OCI-LY1 (cell line): ENCODE data around the gene ABLIM2.

Experiments
- H2AFZ ChIP-seq: fragments of 200-600 bp; sonication (generic), shearing (Covaris generic); 2 replicates; pipeline ENCODE4 v1.6.0; 2014; ENCODE audit warnings: antibody characterized with exemption, mild to moderate bottlenecking, low read length
- H3F3A ChIP-seq: fragments of 200-600 bp; sonication (generic), shearing (Covaris generic); 2 replicates; pipeline ENCODE4 v1.6.0; 2014; ENCODE audit warnings: mild to moderate bottlenecking, antibody characterized with exemption, low read length, moderate library complexity; ENCODE audit not compliant: insufficient read depth
- H3K27ac ChIP-seq: fragments of 200-600 bp; sonication (generic); 2 replicates; pipeline ENCODE4 v1.5.1; 2014; ENCODE audit warnings: low read length, mixed run types, mild to moderate bottlenecking, low read depth; ENCODE audit not compliant: poor library complexity, severe bottlenecking
- H3K27me3 ChIP-seq: fragments of 200-600 bp; sonication (generic); 2 replicates; pipeline ENCODE4 v1.6.0; 2014; ENCODE audit warnings: antibody characterized with exemption, mild to moderate bottlenecking, low read length, moderate library complexity; ENCODE audit not compliant: insufficient read depth
- H3K36me3 ChIP-seq: fragments of 200-600 bp; sonication (generic); 2 replicates; pipeline ENCODE4 v1.6.1; 2014; ENCODE audit warnings: mild to moderate bottlenecking, antibody characterized with exemption, low read length, moderate library complexity, mixed read lengths; ENCODE audit not compliant: insufficient read depth
- H3K4me1 ChIP-seq: fragments of 200-600 bp; sonication (generic); 2 replicates; pipeline ENCODE4 v1.5.1; 2014; ENCODE audit warnings: mild to moderate bottlenecking, low read length, moderate library complexity; ENCODE audit not compliant: insufficient read depth, severe bottlenecking
- H3K4me2 ChIP-seq: fragments of 200-600 bp; sonication (generic), shearing (Covaris generic); 2 replicates; pipeline ENCODE4 v1.6.1; 2014; ENCODE audit warnings: low read length
- H3K4me3 ChIP-seq: fragments of 200-600 bp; sonication (generic); 2 replicates; pipeline ENCODE4 v1.5.1; 2014; ENCODE audit warnings: low read length, low read depth, mild to moderate bottlenecking, mixed read lengths; ENCODE audit not compliant: poor library complexity, severe bottlenecking
- H3K79me2 ChIP-seq: fragments of 200-600 bp; shearing (Covaris generic); 2 replicates; pipeline ENCODE4 v1.6.1; 2016; ENCODE audit warnings: mixed run types, low read length, mixed read lengths; ENCODE audit not compliant: insufficient read depth
- H3K9ac ChIP-seq: fragments of 200-600 bp; sonication (generic), shearing (Covaris generic); 2 replicates; pipeline ENCODE4 v1.6.1; 2014; ENCODE audit warnings: mild to moderate bottlenecking, low read length, mixed read lengths
- H3K9me2 ChIP-seq: fragments of 200-600 bp; sonication (generic), shearing (Covaris generic); 2 replicates; pipeline ENCODE4 v1.6.1; 2014; ENCODE audit warnings: low read depth, mild to moderate bottlenecking, low read length, mixed read lengths
- H3K9me3 ChIP-seq: fragments of 200-600 bp; shearing (Covaris generic); 2 replicates; pipeline ENCODE4 v1.6.1; 2014; ENCODE audit warnings: low read length, mixed read lengths
- H4K20me1 ChIP-seq: fragments of 200-600 bp; sonication (generic), shearing (Covaris generic); 2 replicates; pipeline ENCODE4 v1.6.0; 2016; ENCODE audit warnings: mild to moderate bottlenecking, low read length; ENCODE audit not compliant: insufficient read depth
- EZH2 ChIP-seq: fragments of 200-600 bp; sonication (generic), shearing (Covaris generic); IDR thresholded peaks from 2 replicates; pipeline ENCODE4 v1.8.0; 2017; ENCODE audit warnings: borderline replicate concordance, mixed run types, mild to moderate bottlenecking, antibody characterized with exemption, low read length, moderate library complexity, mixed read lengths
- TF ChIP-seq, protein P1 (sequence below): fragments of 200-600 bp; sonication (generic), shearing (Covaris generic); IDR thresholded peaks from 2 replicates; pipeline ENCODE4 v1.5.1; 2017; ENCODE audit warnings: mild to moderate bottlenecking, antibody characterized with exemption, low read length, moderate library complexity, mixed read lengths

ABLIM2 gene

DNA sequence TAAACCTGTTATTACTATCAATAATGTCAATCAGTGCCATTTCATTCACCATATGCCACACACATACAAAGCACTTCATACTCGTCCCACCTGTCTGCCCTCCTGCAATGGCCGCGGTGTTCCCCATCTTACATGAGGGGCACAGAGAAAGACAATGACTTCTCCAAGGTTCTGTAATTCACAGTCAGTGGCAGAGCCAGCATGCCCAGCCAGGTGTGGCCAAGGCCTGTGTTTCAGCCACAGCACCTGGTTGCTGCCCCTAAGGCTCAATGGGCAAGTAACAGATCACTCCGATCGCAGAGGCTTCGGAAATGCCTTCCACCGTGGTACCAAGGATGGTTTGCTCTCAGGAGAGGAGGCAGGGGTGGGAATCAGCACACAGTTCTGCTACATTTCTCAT is 229.9 kb downstream of the ABLIM2 start:
- Histone ChIP-seq H2AFZ (no peak overlapping the region), H3K79me2 (no peaks in the 10 kb centered on the region), H3K27me3 (no peaks in the 10 kb centered on the region), H3K27ac (no peak overlapping the region), H4K20me1 (no peaks in the 10 kb centered on the region), H3F3A (no peaks in the 10 kb centered on the region), H3K9me3 (no peaks in the 10 kb centered on the region), H3K4me2 (no peak overlapping the region), H3K9me2 (no peaks in the 10 kb centered on the region), H3K4me3 (no peak overlapping the region), H3K4me1 (no peaks in the 10 kb centered on the region), H3K9ac (no peak overlapping the region), H3K36me3 (no peaks in the 10 kb centered on the region)
- TF ChIP-seq, protein P1, sequence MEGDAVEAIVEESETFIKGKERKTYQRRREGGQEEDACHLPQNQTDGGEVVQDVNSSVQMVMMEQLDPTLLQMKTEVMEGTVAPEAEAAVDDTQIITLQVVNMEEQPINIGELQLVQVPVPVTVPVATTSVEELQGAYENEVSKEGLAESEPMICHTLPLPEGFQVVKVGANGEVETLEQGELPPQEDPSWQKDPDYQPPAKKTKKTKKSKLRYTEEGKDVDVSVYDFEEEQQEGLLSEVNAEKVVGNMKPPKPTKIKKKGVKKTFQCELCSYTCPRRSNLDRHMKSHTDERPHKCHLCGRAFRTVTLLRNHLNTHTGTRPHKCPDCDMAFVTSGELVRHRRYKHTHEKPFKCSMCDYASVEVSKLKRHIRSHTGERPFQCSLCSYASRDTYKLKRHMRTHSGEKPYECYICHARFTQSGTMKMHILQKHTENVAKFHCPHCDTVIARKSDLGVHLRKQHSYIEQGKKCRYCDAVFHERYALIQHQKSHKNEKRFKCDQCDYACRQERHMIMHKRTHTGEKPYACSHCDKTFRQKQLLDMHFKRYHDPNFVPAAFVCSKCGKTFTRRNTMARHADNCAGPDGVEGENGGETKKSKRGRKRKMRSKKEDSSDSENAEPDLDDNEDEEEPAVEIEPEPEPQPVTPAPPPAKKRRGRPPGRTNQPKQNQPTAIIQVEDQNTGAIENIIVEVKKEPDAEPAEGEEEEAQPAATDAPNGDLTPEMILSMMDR, result no peak
- TF ChIP-seq EZH2, result no peak

DNA sequence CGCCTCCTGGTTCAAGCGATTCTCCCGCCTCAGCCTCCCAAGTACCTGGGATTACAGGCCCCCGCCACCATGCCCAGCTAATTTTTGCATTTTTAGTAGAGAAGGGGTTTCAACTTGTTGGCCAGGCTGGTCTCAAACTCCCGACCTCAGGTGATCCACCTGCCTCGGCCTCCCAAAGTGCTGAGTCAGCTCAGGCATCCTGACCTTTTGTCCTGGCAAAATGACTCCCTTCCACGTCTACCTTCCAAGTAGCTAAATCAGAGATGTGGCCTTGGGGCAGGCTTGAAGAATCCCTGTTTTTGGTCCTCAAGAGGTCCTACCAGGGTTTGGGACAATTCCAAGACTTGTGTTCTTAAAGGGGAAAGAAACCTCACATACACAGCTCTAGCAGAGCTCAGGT is 231.8 kb downstream of the ABLIM2 start:
- Histone ChIP-seq H3K27ac (no peak overlapping the region), H3F3A (no peaks in the 10 kb centered on the region), H4K20me1 (no peaks in the 10 kb centered on the region), H3K9me3 (no peaks in the 10 kb centered on the region), H3K27me3 (no peaks in the 10 kb centered on the region), H3K79me2 (no peaks in the 10 kb centered on the region), H3K9me2 (no peaks in the 10 kb centered on the region), H3K4me2 (no peak overlapping the region), H3K36me3 (no peaks in the 10 kb centered on the region), H3K4me3 (no peak overlapping the region), H2AFZ (no peak overlapping the region), H3K9ac (no peak overlapping the region), H3K4me1 (no peaks in the 10 kb centered on the region)
- TF ChIP-seq EZH2, result no peak

DNA sequence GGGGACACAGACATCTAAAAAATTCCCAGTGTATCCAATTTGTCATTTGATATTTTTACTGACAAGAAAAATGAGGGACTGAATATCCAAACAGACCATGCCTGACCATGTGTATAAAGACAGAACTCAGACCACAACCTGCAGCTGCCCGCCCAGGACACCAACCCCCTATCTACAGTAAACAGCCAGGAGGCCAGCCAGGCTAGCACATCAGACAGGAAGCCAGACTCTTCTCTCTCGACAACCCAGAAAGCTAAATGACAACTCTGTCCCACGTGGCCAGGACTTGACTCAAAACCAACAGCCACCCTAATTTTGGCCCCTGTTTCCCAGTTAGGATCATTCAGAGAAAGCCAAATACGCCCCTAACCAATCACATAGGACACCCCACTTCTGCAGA is 234.0 kb downstream of the ABLIM2 start:
- no peak overlapping the region for H3K9ac ChIP-seq
- no peak overlapping the region for H3K27ac ChIP-seq
- no peaks in the 10 kb centered on the region for H3K79me2 ChIP-seq

DNA sequence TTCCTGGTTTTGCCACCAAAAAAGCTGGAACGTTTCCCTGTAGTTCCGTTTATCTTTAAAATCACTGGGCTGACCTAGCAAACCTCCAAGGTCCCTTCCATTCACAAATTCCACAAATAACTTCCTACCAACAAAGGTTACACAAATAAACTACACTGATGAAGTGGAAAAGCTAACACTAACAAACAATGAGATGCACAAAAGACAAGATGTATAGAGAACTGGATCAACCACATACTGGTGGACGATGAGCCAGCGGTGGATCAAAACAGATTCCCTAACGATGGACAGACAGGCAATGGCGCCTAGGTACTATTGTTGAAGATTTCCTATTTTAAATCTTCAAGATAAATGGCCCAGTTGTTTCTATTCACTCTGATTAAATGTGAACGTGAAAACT is 234.4 kb downstream of the ABLIM2 start:
- TF ChIP-seq, protein P1, result no peak
- no peak for TF ChIP-seq EZH2
- Histone ChIP-seq H3K9ac (no peak overlapping the region), H3K27ac (no peak overlapping the region), H2AFZ (no peak overlapping the region), H3F3A (no peaks in the 10 kb centered on the region), H3K9me3 (no peaks in the 10 kb centered on the region), H3K36me3 (no peaks in the 10 kb centered on the region), H3K4me3 (no peak overlapping the region), H3K9me2 (no peaks in the 10 kb centered on the region), H3K79me2 (no peaks in the 10 kb centered on the region), H3K27me3 (no peaks in the 10 kb centered on the region), H4K20me1 (no peaks in the 10 kb centered on the region), H3K4me1 (no peaks in the 10 kb centered on the region), H3K4me2 (no peak overlapping the region)

More for the DNA sequence above, 234.0 kb downstream of the ABLIM2 start:
- Histone ChIP-seq H4K20me1 (no peaks in the 10 kb centered on the region), H3F3A (no peaks in the 10 kb centered on the region), H3K4me2 (no peak overlapping the region), H3K4me1 (no peaks in the 10 kb centered on the region), H3K9me3 (no peaks in the 10 kb centered on the region), H3K9me2 (no peaks in the 10 kb centered on the region), H3K4me3 (no peak overlapping the region), H3K27me3 (no peaks in the 10 kb centered on the region), H3K36me3 (no peaks in the 10 kb centered on the region), H2AFZ (no peak overlapping the region)
- TF ChIP-seq, protein P1, result no peak
- TF ChIP-seq EZH2, result no peak
